Endothelial cell of umbilical vein (primary cell): ENCODE results near the gene SLC7A6. TPM values are rescaled to one million over a fixed set of nuclear protein-coding genes. Genes with fewer than 3 reads are reported as not detected.
A peak's percentile ranks its signal among the peaks of the same experiment; 100 is the strongest.

ENCODE experiments used
- BruUV-seq: library from RNA; stranded (reverse); fragments of 400-500 nt; replicated peaks from 2 replicates; lab custom pipeline; 2021; lab: Mats Ljungman, UMichigan
- CTCF ChIA-PET: fragments of 300-600, 350-600 bp; sonication (Branson Sonifier 250); formaldehyde crosslinking; loops from one replicate; lab custom pipeline; 2021; ENCODE audit warnings: antibody characterized with exemption, inconsistent platforms; lab: Charles Lee
- POLR2A ChIA-PET: fragments of 300-600, 350-600 bp; sonication (Branson Sonifier 250); formaldehyde crosslinking; loops from one replicate; lab custom pipeline; 2021; ENCODE audit warnings: antibody characterized with exemption, inconsistent platforms; lab: Charles Lee
- DNase-seq: peaks from one replicate; pipeline ENCODE4 v3.0.0-alpha.2; 2011; ENCODE audit warnings: low read depth, low spot score
- FAIRE-seq: peaks from 2 replicates; lab custom pipeline; 2011; peaks lifted over from hg19 to GRCh38; lab: Jason Lieb, UNC
- H2AFZ ChIP-seq: 2 replicates; pipeline ENCODE4 v1.6.0; 2012; ENCODE audit warnings: low read depth, low read length, control low read depth, inconsistent platforms
- H3K27ac ChIP-seq: 2 replicates; pipeline ENCODE4 v1.5.1; 2011; ENCODE audit warnings: low read depth, mild to moderate bottlenecking, control low read depth, low read length, moderate library complexity; ENCODE audit not compliant: insufficient read depth
- H3K27me3 ChIP-seq, 2 experiments: 2 replicates each; pipeline versions ENCODE4 v1.6.0 to v1.6.1; 2011; ENCODE audit warnings: low read length in 2 of 2, mixed read lengths in 1 of 2; ENCODE audit not compliant: control insufficient read depth in 2 of 2, insufficient read depth in 2 of 2
- H3K36me3 ChIP-seq, 2 experiments: 2 replicates in 1 of 2; 3 replicates in 1 of 2; pipeline ENCODE4 v1.5.1; 2011; ENCODE audit warnings: low read length in 2 of 2, mild to moderate bottlenecking in 1 of 2, moderate library complexity in 1 of 2; ENCODE audit not compliant: control insufficient read depth in 2 of 2, insufficient read depth in 2 of 2; ENCODE audit errors: extremely low read depth in 1 of 2
- H3K4me1 ChIP-seq: 3 replicates; pipeline ENCODE4 v1.5.1; 2011; ENCODE audit warnings: mild to moderate bottlenecking, low read length; ENCODE audit not compliant: control insufficient read depth, insufficient read depth; ENCODE audit errors: extremely low read depth
- H3K4me2 ChIP-seq: 2 replicates; pipeline ENCODE4 v1.6.1; 2011; ENCODE audit warnings: low read length, control low read depth, mixed read lengths; ENCODE audit not compliant: insufficient read depth
- H3K4me3 ChIP-seq, 3 experiments: fragments of 200-600 bp in 1 of 3; sonication (generic), shearing (Covaris generic) in 1 of 3; replicated peaks in 1 of 3; 2 replicates each; pipeline ENCODE4 v1.5.1; 2011 to 2016; ENCODE audit warnings: control low read depth in 3 of 3, low read length in 3 of 3, mild to moderate bottlenecking in 2 of 3, inconsistent platforms in 1 of 3, low read depth in 1 of 3, moderate library complexity in 1 of 3; ENCODE audit not compliant: insufficient read depth in 1 of 3
- H3K79me2 ChIP-seq: 2 replicates; pipeline ENCODE4 v1.6.0; 2012; ENCODE audit warnings: low read length, inconsistent platforms; ENCODE audit not compliant: control insufficient read depth, insufficient read depth
- H3K9ac ChIP-seq: replicated peaks from 2 replicates; pipeline ENCODE3; 2011; ENCODE audit warnings: low read length, control low read depth; ENCODE audit not compliant: insufficient read depth; ENCODE audit errors: extremely low read depth
- H3K9me1 ChIP-seq: replicated peaks from 3 replicates; pipeline ENCODE4 v1.6.0; 2011; ENCODE audit warnings: mild to moderate bottlenecking, low read length; ENCODE audit not compliant: control insufficient read depth, insufficient read depth; ENCODE audit errors: extremely low read depth
- H3K9me3 ChIP-seq: replicated peaks from 2 replicates; pipeline ENCODE4 v1.5.1; 2012; ENCODE audit warnings: low read length, inconsistent platforms; ENCODE audit not compliant: control insufficient read depth, insufficient read depth
- H4K20me1 ChIP-seq: replicated peaks from 2 replicates; pipeline ENCODE3; 2011; ENCODE audit warnings: mild to moderate bottlenecking, low read length; ENCODE audit not compliant: control insufficient read depth, insufficient read depth; ENCODE audit errors: extremely low read depth
- EZH2 ChIP-seq: IDR thresholded peaks from 2 replicates; pipeline ENCODE4 v1.6.1; 2012; ENCODE audit warnings: borderline replicate concordance, low read depth, mild to moderate bottlenecking, moderate library complexity, low read length, inconsistent platforms; ENCODE audit not compliant: severe bottlenecking
- FOS ChIP-seq: IDR thresholded peaks from 2 replicates; pipeline ENCODE4 v1.6.1; 2011; ENCODE audit warnings: mild to moderate bottlenecking, low read length, moderate library complexity, borderline replicate concordance; ENCODE audit not compliant: insufficient read depth
- GATA2 ChIP-seq: IDR thresholded peaks from 2 replicates; pipeline ENCODE4 v1.7.0; 2011; ENCODE audit warnings: low read depth, mild to moderate bottlenecking, moderate library complexity, mixed read lengths, low read length; ENCODE audit not compliant: insufficient read length, insufficient read depth
- JUN ChIP-seq: IDR thresholded peaks from 2 replicates; pipeline ENCODE4 v1.6.1; 2011; ENCODE audit warnings: borderline replicate concordance, low read depth; ENCODE audit not compliant: insufficient read length, insufficient read depth
- MYC ChIP-seq: IDR thresholded peaks from one replicate; pipeline ENCODE4 v1.6.1; 2011; ENCODE audit warnings: mild to moderate bottlenecking, low read depth, low read length
- POLR2A ChIP-seq: IDR thresholded peaks from 2 replicates; pipeline ENCODE4 v1.6.1; 2012; ENCODE audit warnings: low read depth, mild to moderate bottlenecking, control low read depth, low read length
- POLR2AphosphoS5 ChIP-seq: IDR thresholded peaks from 2 replicates; pipeline ENCODE4 v1.6.1; 2012; ENCODE audit warnings: low read depth, mild to moderate bottlenecking, control low read depth, low read length, moderate library complexity; ENCODE audit not compliant: insufficient read depth
- dilution Hi-C: fragments of 300-500 bp; cut with MboI; formaldehyde crosslinking; loops from one replicate; pipeline ENCODE4 v1.15.0; 2019; ENCODE audit warnings: low sequenced_read_pairs; ENCODE audit not compliant: extremely low pct_ligation_motif_present
- intact Hi-C: fragments of 100-400 bp; cut with micrococcal nuclease; formaldehyde crosslinking; loops from one replicate; pipeline ENCODE4 v1.10.0; 2022
- polyA plus RNA-seq, 4 experiments: library from polyadenylated mRNA; depleted of rRNA in 3 of 4; stranded (reverse) in 3 of 4; unstranded in 1 of 4; fragments of >200 nt; gene quantifications; 2 replicates each; pipeline versions ENCODE4 v1.2.1 to v1.2.3, GENCODE V29; 2011 to 2012; ENCODE audit warnings: missing spikeins in 1 of 4
- total RNA-seq: library from RNA; stranded (reverse); gene quantifications from 2 replicates; pipeline ENCODE4 v1.2.3, GENCODE V29; 2021
- TF ChIP-seq, protein P1 (sequence below): IDR thresholded peaks from 2 replicates; pipeline ENCODE4 v1.6.1; 2011; ENCODE audit not compliant: insufficient read depth, insufficient read length
- TF ChIP-seq, protein P2 (sequence below), 2 donors: IDR thresholded peaks; 1 replicate in 1 of 2; 2 replicates in 1 of 2; pipeline ENCODE4 v1.5.1; 2011; ENCODE audit warnings: low read length in 2 of 2, mild to moderate bottlenecking in 2 of 2, moderate library complexity in 2 of 2, control low read depth in 1 of 2, inconsistent platforms in 1 of 2, low read depth in 1 of 2; ENCODE audit not compliant: insufficient read depth in 1 of 2; ENCODE audit errors: extremely low read depth in 1 of 2

Gene SLC7A6
- total and polyA plus RNA-seq, 2 donors (not counting 3 experiments of a cell fraction or from before 2014, with no cell fraction given): 68.0 to 86.5 TPM

DNA sequence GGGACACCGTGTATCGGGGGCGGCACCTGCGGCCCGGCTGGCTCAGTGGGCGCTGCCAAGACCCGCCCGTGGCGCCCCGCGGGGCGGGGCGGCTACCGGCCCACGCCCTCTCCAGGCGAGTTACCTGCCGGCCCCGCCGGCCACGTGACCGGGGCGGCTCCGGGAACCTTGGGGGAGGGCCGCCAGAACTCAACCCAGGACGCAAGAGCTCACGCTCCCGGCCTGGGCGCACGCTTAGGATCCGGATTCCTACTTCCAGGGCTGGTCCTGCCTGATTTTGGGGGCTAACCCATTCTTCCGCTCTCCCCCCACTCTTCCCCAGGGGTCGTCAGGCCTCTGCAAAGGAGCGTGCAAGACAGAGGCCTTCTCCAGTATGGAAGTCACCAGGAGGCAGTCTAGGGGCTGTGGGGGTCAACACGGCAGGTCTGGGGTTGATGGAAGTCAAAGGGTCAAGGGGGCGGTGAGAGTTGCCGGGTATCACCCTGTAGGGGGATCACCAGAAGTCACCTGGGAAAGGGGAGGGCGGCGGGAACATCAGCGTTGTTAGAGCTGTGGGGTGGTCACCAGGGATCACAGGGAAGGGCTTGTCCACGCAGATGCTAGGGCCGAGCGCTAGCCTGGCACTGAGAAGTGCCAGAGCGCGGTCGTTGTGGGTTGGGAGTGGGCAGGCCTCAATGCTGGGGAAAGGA is 28.0 kb upstream of the SLC7A6 start:
- Histone ChIP-seq H3K9me1 (no peaks in the 10 kb centered on the region), H3K4me2 (peak overlapping the region; percentile 17), H4K20me1 (no peaks in the 10 kb centered on the region), H3K4me3 (peak overlapping the region in 2 of 3 experiments; percentile 1 to 25), H3K9me3 (no peaks in the 10 kb centered on the region), H3K79me2 (no peaks in the 10 kb centered on the region), H2AFZ (peak overlapping the region; percentile 13), H3K27ac (no peak overlapping the region), H3K27me3 (no peaks in the 10 kb centered on the region), H3K36me3 (no peaks in the 10 kb centered on the region), H3K9ac (no peak overlapping the region), H3K4me1 (peaks cover 13% of the 10 kb centered on the region)
- FAIRE-seq: peak; percentile 48
- ChIA-PET POLR2A (interaction anchor here (0.9 kb wide), 1 partner anchor 96 kb away, joined by 3 read pairs; no protein-coding TSS in a partner anchor), CTCF (interaction anchor here (3.4 kb wide), 1 partner anchor 26 kb away, joined by 30 read pairs; the partner anchor contains the start of gene SLC7A6)
- DNase-seq: no peak
- BruUV-seq: no TSS peak
- dilution Hi-C loops (no loop called here), intact Hi-C loops (loop anchor here (2.0 kb wide), 1 partner anchor 343 kb away; the partner anchor contains the start of gene PSKH1)
- TF ChIP-seq EZH2: peak; percentile 49
- no peak for TF ChIP-seq GATA2

DNA sequence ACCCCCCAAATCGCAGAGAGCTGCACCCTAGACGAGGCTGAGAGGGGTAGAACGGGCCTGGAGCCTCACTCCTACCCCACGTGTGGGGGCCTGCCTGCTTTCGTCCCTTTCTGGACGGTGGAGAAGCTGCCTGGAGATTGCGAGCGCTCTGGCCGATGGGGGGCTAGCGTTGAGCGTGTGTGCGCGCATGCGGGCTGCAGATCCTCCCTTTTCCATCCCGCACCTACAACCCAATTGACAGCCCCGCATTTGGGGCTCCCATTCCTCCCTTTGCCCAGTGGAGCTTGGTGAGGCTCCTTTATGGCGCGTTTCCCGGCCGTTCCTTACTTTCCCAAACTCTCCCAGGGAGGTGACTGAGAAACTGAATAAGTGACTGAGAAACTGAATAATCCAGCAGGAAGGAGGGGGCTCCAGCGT is 27.5 kb upstream of the SLC7A6 start:
- Histone ChIP-seq H3K27me3 (no peaks in the 10 kb centered on the region), H3K9me1 (no peaks in the 10 kb centered on the region), H3K9me3 (no peaks in the 10 kb centered on the region), H3K79me2 (no peaks in the 10 kb centered on the region), H3K36me3 (no peaks in the 10 kb centered on the region), H3K9ac (peak overlapping the region; percentile 57), H2AFZ (peak overlapping the region; percentile 0), H3K4me1 (peaks cover 13% of the 10 kb centered on the region), H3K27ac (peak overlapping the region; percentile 93), H3K4me2 (peak overlapping the region; percentile 17), H3K4me3 (peak overlapping the region in 1 of 3 experiments; percentile 35), H4K20me1 (no peaks in the 10 kb centered on the region)
- intact Hi-C loops (loop anchor here (2.0 kb wide), 1 partner anchor 344 kb away; the partner anchor contains the start of gene PSKH1), dilution Hi-C loops (no loop called here)
- ChIA-PET POLR2A (interaction anchor here (0.6 to 1.3 kb wide), 3 partner anchors 19 to 152 kb away, joined by 3 to 7 read pairs (median 4); partner anchors contain the start of gene NFATC3), CTCF (interaction anchor here (0.9 to 3.4 kb wide), 5 partner anchors 15 to 143 kb away, joined by 3 to 30 read pairs (median 8); partner anchors contain the start of gene SLC7A6)
- FAIRE-seq: no peak
- TF ChIP-seq POLR2AphosphoS5: no peak
- TF ChIP-seq POLR2A: no peak
- no peak for TF ChIP-seq MYC
- TF ChIP-seq, protein P1, sequence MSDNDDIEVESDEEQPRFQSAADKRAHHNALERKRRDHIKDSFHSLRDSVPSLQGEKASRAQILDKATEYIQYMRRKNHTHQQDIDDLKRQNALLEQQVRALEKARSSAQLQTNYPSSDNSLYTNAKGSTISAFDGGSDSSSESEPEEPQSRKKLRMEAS: no peak
- no peak for TF ChIP-seq GATA2
- no peak for TF ChIP-seq JUN
- TF ChIP-seq FOS: no peak
- TF ChIP-seq, protein P2, sequence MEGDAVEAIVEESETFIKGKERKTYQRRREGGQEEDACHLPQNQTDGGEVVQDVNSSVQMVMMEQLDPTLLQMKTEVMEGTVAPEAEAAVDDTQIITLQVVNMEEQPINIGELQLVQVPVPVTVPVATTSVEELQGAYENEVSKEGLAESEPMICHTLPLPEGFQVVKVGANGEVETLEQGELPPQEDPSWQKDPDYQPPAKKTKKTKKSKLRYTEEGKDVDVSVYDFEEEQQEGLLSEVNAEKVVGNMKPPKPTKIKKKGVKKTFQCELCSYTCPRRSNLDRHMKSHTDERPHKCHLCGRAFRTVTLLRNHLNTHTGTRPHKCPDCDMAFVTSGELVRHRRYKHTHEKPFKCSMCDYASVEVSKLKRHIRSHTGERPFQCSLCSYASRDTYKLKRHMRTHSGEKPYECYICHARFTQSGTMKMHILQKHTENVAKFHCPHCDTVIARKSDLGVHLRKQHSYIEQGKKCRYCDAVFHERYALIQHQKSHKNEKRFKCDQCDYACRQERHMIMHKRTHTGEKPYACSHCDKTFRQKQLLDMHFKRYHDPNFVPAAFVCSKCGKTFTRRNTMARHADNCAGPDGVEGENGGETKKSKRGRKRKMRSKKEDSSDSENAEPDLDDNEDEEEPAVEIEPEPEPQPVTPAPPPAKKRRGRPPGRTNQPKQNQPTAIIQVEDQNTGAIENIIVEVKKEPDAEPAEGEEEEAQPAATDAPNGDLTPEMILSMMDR (IDR thresholded peaks at IDR 0.05; ENCODE audit: extremely low read depth in 1 of 2, insufficient read depth in 1 of 2, low read depth in 1 of 2, low read length in 2 of 2): no peak
- no peak for TF ChIP-seq EZH2
- DNase-seq: peak; percentile 40
- no TSS peak for BruUV-seq
